ENCODE results near the gene CLEC4M.

- TF ChIP-seq, protein P1, sequence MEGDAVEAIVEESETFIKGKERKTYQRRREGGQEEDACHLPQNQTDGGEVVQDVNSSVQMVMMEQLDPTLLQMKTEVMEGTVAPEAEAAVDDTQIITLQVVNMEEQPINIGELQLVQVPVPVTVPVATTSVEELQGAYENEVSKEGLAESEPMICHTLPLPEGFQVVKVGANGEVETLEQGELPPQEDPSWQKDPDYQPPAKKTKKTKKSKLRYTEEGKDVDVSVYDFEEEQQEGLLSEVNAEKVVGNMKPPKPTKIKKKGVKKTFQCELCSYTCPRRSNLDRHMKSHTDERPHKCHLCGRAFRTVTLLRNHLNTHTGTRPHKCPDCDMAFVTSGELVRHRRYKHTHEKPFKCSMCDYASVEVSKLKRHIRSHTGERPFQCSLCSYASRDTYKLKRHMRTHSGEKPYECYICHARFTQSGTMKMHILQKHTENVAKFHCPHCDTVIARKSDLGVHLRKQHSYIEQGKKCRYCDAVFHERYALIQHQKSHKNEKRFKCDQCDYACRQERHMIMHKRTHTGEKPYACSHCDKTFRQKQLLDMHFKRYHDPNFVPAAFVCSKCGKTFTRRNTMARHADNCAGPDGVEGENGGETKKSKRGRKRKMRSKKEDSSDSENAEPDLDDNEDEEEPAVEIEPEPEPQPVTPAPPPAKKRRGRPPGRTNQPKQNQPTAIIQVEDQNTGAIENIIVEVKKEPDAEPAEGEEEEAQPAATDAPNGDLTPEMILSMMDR (IDR thresholded peaks at IDR 0.05) = no peak
- no peak for TF ChIP-seq POLR2A (IDR thresholded peaks at IDR 0.05)
Measured at GRCh38 chr19:7725791-7726190, 37.3 kb upstream of the CLEC4M start.
